OCI-LY7 (cell line): ENCODE data around the gene MRPS6.

Source experiments
- CTCF ChIP-seq: fragments of 200-600 bp; sonication (generic); conservative IDR thresholded peaks from 2 replicates; pipeline ENCODE4 v1.5.1; 2014; ENCODE audit warnings: mild to moderate bottlenecking, antibody characterized with exemption, low read length, moderate library complexity, mixed read lengths
- EZH2phosphoT487 ChIP-seq: fragments of 200-600 bp; sonication (generic); IDR thresholded peaks from 2 replicates; pipeline ENCODE4 v1.6.1; 2018; ENCODE audit warnings: low read depth, borderline replicate concordance, mild to moderate bottlenecking, mixed run types, antibody characterized with exemption, low read length, moderate library complexity, mixed read lengths

GRCh38 chr21:34046917-34047316 is 26.5 kb upstream of the MRPS6 start:
- TF ChIP-seq CTCF (no peak), EZH2phosphoT487 (no peak)
